H9 (cell line): ENCODE measurements around the gene DEAF1. TPM values are rescaled to one million over a fixed set of nuclear protein-coding genes. Genes with fewer than 3 reads are reported as not detected.
A peak's percentile ranks its signal among the peaks of the same experiment; 100 is the strongest.

Experiments used
- DNase-seq: peaks from one replicate; pipeline ENCODE4 v3.0.0-alpha.2; 2017
- H2AFZ ChIP-seq: one replicate; pipeline ENCODE4 v1.6.1; 2013; ENCODE audit warnings: mild to moderate bottlenecking, low read length, control low read depth, moderate library complexity
- H2AK5ac ChIP-seq: 2 replicates; pipeline ENCODE4 v1.6.1; 2013; ENCODE audit warnings: low read length, control low read depth, mixed read lengths; ENCODE audit not compliant: insufficient read length
- H2BK120ac ChIP-seq: one replicate; pipeline ENCODE4 v1.6.1; 2013; ENCODE audit warnings: low read depth, mild to moderate bottlenecking, low read length, control low read depth, inconsistent platforms; ENCODE audit not compliant: poor library complexity, severe bottlenecking
- H2BK12ac ChIP-seq: 2 replicates; pipeline ENCODE4 v1.6.1; 2013; ENCODE audit warnings: low read length, control low read depth, mixed read lengths, low read depth; ENCODE audit not compliant: insufficient read length
- H2BK15ac ChIP-seq: 2 replicates; pipeline ENCODE4 v1.6.1; 2013; ENCODE audit warnings: low read depth, low read length, control low read depth
- H2BK20ac ChIP-seq: one replicate; pipeline ENCODE4 v1.6.1; 2013; ENCODE audit warnings: low read depth, mild to moderate bottlenecking, low read length, control low read depth, inconsistent platforms; ENCODE audit not compliant: poor library complexity, severe bottlenecking
- H2BK5ac ChIP-seq: 2 replicates; pipeline ENCODE4 v1.6.1; 2013; ENCODE audit warnings: low read length, control low read depth, mixed read lengths; ENCODE audit not compliant: insufficient read length
- H3K14ac ChIP-seq: 2 replicates; pipeline ENCODE4 v1.6.1; 2013; ENCODE audit warnings: low read length, control low read depth; ENCODE audit not compliant: insufficient read depth
- H3K18ac ChIP-seq: 2 replicates; pipeline ENCODE4 v1.6.1; 2013; ENCODE audit warnings: low read depth, mild to moderate bottlenecking, mixed read lengths, low read length, control low read depth; ENCODE audit not compliant: insufficient read length
- H3K23ac ChIP-seq: 2 replicates; pipeline ENCODE4 v1.6.1; 2013; ENCODE audit warnings: low read length, control low read depth, mixed read lengths, low read depth; ENCODE audit not compliant: insufficient read length
- H3K23me2 ChIP-seq: 2 replicates; pipeline ENCODE4 v1.6.1; 2013; ENCODE audit warnings: low read depth, mild to moderate bottlenecking, mixed read lengths, low read length, control low read depth; ENCODE audit not compliant: insufficient read length, poor library complexity, severe bottlenecking
- H3K27ac ChIP-seq: 2 replicates; pipeline ENCODE4 v1.5.1; 2013; ENCODE audit warnings: low read length, control low read depth, mixed read lengths, low read depth; ENCODE audit not compliant: insufficient read length
- H3K27me3 ChIP-seq: 2 replicates; pipeline ENCODE4 v1.6.1; 2013; ENCODE audit warnings: low read length, control low read depth, inconsistent platforms; ENCODE audit not compliant: insufficient read depth
- H3K4ac ChIP-seq: 2 replicates; pipeline ENCODE4 v1.6.1; 2013; ENCODE audit warnings: low read depth, mild to moderate bottlenecking, control low read depth, inconsistent platforms, low read length, moderate library complexity
- H3K4me1 ChIP-seq: 2 replicates; pipeline ENCODE4 v1.6.1; 2013; ENCODE audit warnings: low read length, control low read depth, inconsistent platforms; ENCODE audit not compliant: insufficient read depth
- H3K4me2 ChIP-seq: 2 replicates; pipeline ENCODE4 v1.6.1; 2013; ENCODE audit warnings: low read length, control low read depth, mixed read lengths; ENCODE audit not compliant: insufficient read length, insufficient read depth
- H3K56ac ChIP-seq: 2 replicates; pipeline ENCODE4 v1.6.1; 2013; ENCODE audit warnings: low read depth, mild to moderate bottlenecking, mixed read lengths, low read length, control low read depth; ENCODE audit not compliant: insufficient read length
- H3K79me1 ChIP-seq: 2 replicates; pipeline ENCODE4 v1.6.1; 2013; ENCODE audit warnings: low read depth, mild to moderate bottlenecking, moderate library complexity, low read length, control low read depth, inconsistent platforms; ENCODE audit not compliant: insufficient read depth, poor library complexity, severe bottlenecking
- H3K79me2 ChIP-seq: 2 replicates; pipeline ENCODE4 v1.6.1; 2013; ENCODE audit warnings: low read length, control low read depth, inconsistent platforms; ENCODE audit not compliant: insufficient read depth
- H3K9ac ChIP-seq: 2 replicates; pipeline ENCODE4 v1.6.1; 2013; ENCODE audit warnings: low read length, control low read depth, mixed read lengths; ENCODE audit not compliant: insufficient read length; ENCODE audit errors: extremely low read depth
- H3K9me3 ChIP-seq: one replicate; pipeline ENCODE4 v1.6.1; 2013; ENCODE audit warnings: low read depth, low read length, inconsistent platforms; ENCODE audit not compliant: control insufficient read depth
- H3T11ph ChIP-seq: one replicate; pipeline ENCODE4 v1.6.1; 2013; ENCODE audit warnings: mild to moderate bottlenecking, low read length, control low read depth, inconsistent platforms
- H4K20me1 ChIP-seq: one replicate; pipeline ENCODE4 v1.6.1; 2013; ENCODE audit not compliant: control insufficient read depth, insufficient read length, insufficient read depth
- H4K5ac ChIP-seq: 2 replicates; pipeline ENCODE4 v1.6.1; 2013; ENCODE audit warnings: low read depth, mild to moderate bottlenecking, mixed read lengths, low read length, control low read depth; ENCODE audit not compliant: insufficient read length
- H4K8ac ChIP-seq: replicated peaks from 2 replicates; pipeline ENCODE4 v1.6.1; 2013; ENCODE audit warnings: low read length, control low read depth, mixed read lengths, low read depth; ENCODE audit not compliant: insufficient read length
- H4K91ac ChIP-seq: 2 replicates; pipeline ENCODE4 v1.6.1; 2013; ENCODE audit warnings: low read depth, mild to moderate bottlenecking, moderate library complexity, mixed read lengths, low read length, control low read depth; ENCODE audit not compliant: insufficient read length
- H3K27ac Mint-ChIP-seq, 3 experiments: 2 replicates in 2 of 3; 3 replicates in 1 of 3; pipeline ENCODE4 v1.8.0; 2020 to 2021; ENCODE audit warnings: mixed read lengths in 3 of 3, mild to moderate bottlenecking in 1 of 3, moderate library complexity in 1 of 3
- H3K27me3 Mint-ChIP-seq: 2 replicates; pipeline ENCODE4 v1.8.0; 2021; ENCODE audit warnings: low read depth, mild to moderate bottlenecking, moderate library complexity, mixed read lengths
- H3K36me3 Mint-ChIP-seq, 3 experiments: 2 replicates in 2 of 3; 3 replicates in 1 of 3; pipeline ENCODE4 v1.8.0; 2020 to 2021; ENCODE audit warnings: low read depth in 3 of 3, mixed read lengths in 3 of 3; ENCODE audit not compliant: insufficient read depth in 1 of 3
- H3K4me1 Mint-ChIP-seq, 2 experiments: 2 replicates each; pipeline ENCODE4 v1.8.0; 2020; ENCODE audit warnings: mixed read lengths in 2 of 2
- H3K4me3 Mint-ChIP-seq, 2 experiments: 2 replicates in 1 of 2; 3 replicates in 1 of 2; pipeline ENCODE4 v1.8.0; 2020 to 2021; ENCODE audit warnings: mild to moderate bottlenecking in 2 of 2, mixed read lengths in 2 of 2, moderate library complexity in 1 of 2
- H3K9me3 Mint-ChIP-seq, 2 experiments: 2 replicates in 1 of 2; 3 replicates in 1 of 2; pipeline ENCODE4 v1.8.0; 2020; ENCODE audit warnings: mild to moderate bottlenecking in 2 of 2, mixed read lengths in 2 of 2, moderate library complexity in 1 of 2
- CTCF ChIP-seq: fragments of 200-600 bp; sonication (generic); conservative IDR thresholded peaks from 3 replicates; pipeline ENCODE4 v1.8.0; 2021; ENCODE audit warnings: antibody characterized with exemption, mild to moderate bottlenecking
- WGBS: extraction: QIAGEN DNeasy Blood & Tissue Kit; methylation state at CpG from one replicate; pipeline ENCODE4 v1.1.7; 2013; ENCODE audit warnings: missing lambda C conversion rate, low lambda C conversion rate, mixed read lengths; ENCODE audit not compliant: insufficient read length; ENCODE audit errors: extremely low coverage; 5-methylcytosine and 5-hydroxymethylcytosine counted together
- total RNA-seq: library from RNA; stranded (reverse); gene quantifications from 2 replicates; pipeline ENCODE4 v1.2.1, GENCODE V29; 2021

Gene DEAF1
- total RNA-seq, 1 experiment from 2014 or later, result 67.3 TPM

GRCh38 chr11:614021-614622 lies 80.9 kb downstream of the DEAF1 start:
- Histone ChIP-seq H2BK5ac (no peak overlapping the region), H4K8ac (no peak overlapping the region), H4K5ac (no peak overlapping the region), H2AK5ac (no peak overlapping the region), H2BK12ac (no peak overlapping the region), H4K20me1 (no peaks in the 10 kb centered on the region), H3K27ac (no peak overlapping the region), H3K23ac (no peak overlapping the region), H2BK120ac (no peak overlapping the region), H3K23me2 (peaks cover 4% of the 10 kb centered on the region), H3K18ac (no peak overlapping the region), H3K4ac (no peak overlapping the region), H3K14ac (no peak overlapping the region), H3K79me1 (no peaks in the 10 kb centered on the region), H2BK15ac (no peak overlapping the region), H3K56ac (no peak overlapping the region), H3T11ph (no peak overlapping the region), H2AFZ (no peak overlapping the region), H3K9me3 (no peaks in the 10 kb centered on the region), H3K27me3 (no peaks in the 10 kb centered on the region), H3K4me1 (no peaks in the 10 kb centered on the region), H3K4me2 (no peak overlapping the region), H2BK20ac (no peak overlapping the region), H4K91ac (no peak overlapping the region), H3K9ac (no peak overlapping the region), H3K79me2 (no peaks in the 10 kb centered on the region)
- H3K36me3 Mint-ChIP-seq, result peaks cover 4 to 30% (median 27%) of the 10 kb centered on the region in 3 experiments; a peak in 6 of 7 replicates
- H3K27me3 Mint-ChIP-seq, result no peaks in the 10 kb centered on the region
- TF ChIP-seq CTCF, result no peak
- no peak overlapping the region; a peak in 2 of 7 replicates for H3K27ac Mint-ChIP-seq
- DNase-seq, result no peak
- H3K4me3 Mint-ChIP-seq, result peak overlapping the region; percentile 21 to 55; a peak in 2 of 5 replicates
- peaks cover 4 to 6% of the 10 kb centered on the region in 2 experiments; a peak in 3 of 4 replicates for H3K4me1 Mint-ChIP-seq
- no peaks in the 10 kb centered on the region for H3K9me3 Mint-ChIP-seq
- no CpG with 5 or more reads among the region's 14 CpGs for WGBS
